Ovary (tissue), 9 donors: ENCODE measurements around the gene ACVR2B. TPM values are rescaled to one million over a fixed set of nuclear protein-coding genes. Genes with fewer than 3 reads are reported as not detected.

Experiments
- DNase-seq, 5 donors: peaks; one replicate each; pipeline ENCODE4 v3.0.0-alpha.2; 2019 to 2020
- H3K27ac ChIP-seq, 2 donors: fragments of 200-600 bp; one replicate each; pipeline versions ENCODE4 v1.5.1 to v1.8.0; 2019 to 2022
- H3K27me3 ChIP-seq: fragments of 200-600 bp; one replicate; pipeline ENCODE4 v1.8.0; 2022
- H3K36me3 ChIP-seq: fragments of 200-600 bp; sonication (generic); one replicate; pipeline ENCODE4 v1.5.1; 2019
- H3K4me1 ChIP-seq: one replicate; pipeline ENCODE4 v1.8.1; 2013; ENCODE audit warnings: mild to moderate bottlenecking, moderate library complexity; ENCODE audit not compliant: insufficient read depth
- H3K4me3 ChIP-seq: fragments of 200-600 bp; sonication (generic); one replicate; pipeline ENCODE4 v1.5.1; 2017
- H3K9me3 ChIP-seq, 2 donors: fragments of 200-600 bp in 1 of 2; sonication (generic) in 1 of 2; one replicate each; pipeline versions ENCODE4 v1.5.1 to v1.8.1; 2013 to 2019; ENCODE audit warnings: mild to moderate bottlenecking in 1 of 2, moderate library complexity in 1 of 2
- CTCF ChIP-seq, 3 donors: fragments of 450-650 bp in 2 of 3; fragments of 200-600 bp in 1 of 3; IDR thresholded peaks; one replicate each; pipeline versions ENCODE4 v1.5.1 to v1.8.0; 2016 to 2022; ENCODE audit warnings: antibody characterized with exemption in 3 of 3, mild to moderate bottlenecking in 1 of 3
- EP300 ChIP-seq: sonication (generic); formaldehyde crosslinking; IDR thresholded peaks from one replicate; pipeline ENCODE4 v1.6.1; 2017; ENCODE audit warnings: antibody characterized with exemption
- POLR2A ChIP-seq: fragments of 450-650 bp; IDR thresholded peaks from one replicate; pipeline ENCODE4 v1.6.1; 2017; ENCODE audit warnings: antibody characterized with exemption, mild to moderate bottlenecking, moderate library complexity
- WGBS, 3 donors: extraction: QIAGEN DNeasy Blood & Tissue Kit in 1 of 3; methylation state at CpG; one replicate each; pipeline versions ENCODE4 v1.1.5 to v1.1.7; 2013 to 2017; 5-methylcytosine and 5-hydroxymethylcytosine counted together
- intact Hi-C, 4 donors: fragments of 100-400 bp; cut with DNase I; formaldehyde crosslinking; loops; one replicate each; pipeline versions ENCODE4 v1.11.0 to v1.15.1; 2022 to 2023
- polyA plus RNA-seq, 2 donors: library from polyadenylated mRNA; stranded (reverse); fragments of 200-250 nt in 1 of 2; fragments of 350-450 nt in 1 of 2; fragmentation: Illumina TruSeq in 1 of 2; extraction: RNeasy Lipid Tissue Mini Kit (QIAGEN cat#74804) in 1 of 2; gene quantifications; one replicate each; pipeline ENCODE4 v1.2.3, GENCODE V29; 2013 to 2014
- total RNA-seq, 7 donors: library from RNA; depleted of rRNA in 2 of 7; stranded (reverse); fragments of >200 nt in 2 of 7; fragmentation: NEBNext Ultra II Directional in 3 of 7; extraction: Animal tissue kit (Norgen Biotek cat#: 25700) in 3 of 7; gene quantifications; one replicate each; pipeline versions ENCODE4 v1.1.0 to v1.2.4, GENCODE V29; 2016 to 2023
- donor health status: DM: no; HTN: no; CAD: no; lungs with moderate emphysema.
- donor health status: DM: no; HTN: no; CAD: no.
- donor health status: Bipolar disorder and iron deficiency.
- donor health status: DM: yes; HTN: yes; CAD: no.
- donor health status: DM: no; HTN: no; CAD: no.
- donor health status: DM: yes; HTN: yes; CAD: no.

Gene ACVR2B
- total and polyA plus RNA-seq, 9 donors: 3.3 to 16.0 (median 10.6) TPM

- Histone ChIP-seq H3K27me3 (no peaks in the 10 kb centered on the region), H3K27ac (peak overlapping the region; percentile 84 to 85), H3K9me3 (no peaks in the 10 kb centered on the region), H3K36me3 (no peaks in the 10 kb centered on the region), H3K4me3 (peak overlapping the region; percentile 68), H3K4me1 (peaks cover 32% of the 10 kb centered on the region)
- TF ChIP-seq EP300: no peak
- peak; percentile 43 to 71 (median 63) for DNase-seq
- WGBS, 3 donors: 1% methylated on average over 65 to 78 of the region's 78 CpGs
- intact Hi-C loops: no loop called here
Observed at GRCh38 chr3:38454178-38454883, 641 bp downstream of the ACVR2B start.

- DNase-seq: peak; percentile 83 to 89 (median 88)
- TF ChIP-seq EP300 (no peak), POLR2A (peak; percentile 32), CTCF (IDR thresholded peaks at IDR 0.05) (no peak)
- Histone ChIP-seq H3K27ac (peak overlapping the region; percentile 84 to 85), H3K27me3 (no peaks in the 10 kb centered on the region), H3K4me3 (peak overlapping the region; percentile 68), H3K4me1 (peaks cover 35% of the 10 kb centered on the region), H3K9me3 (no peaks in the 10 kb centered on the region), H3K36me3 (no peaks in the 10 kb centered on the region)
- WGBS, 3 donors: 0 to 1% (median 1%) methylated on average over 59 to 72 of the region's 72 CpGs
- intact Hi-C loops: no loop called here
Observed at GRCh38 chr3:38454884-38455638, 1.4 kb downstream of the ACVR2B start.

GRCh38 chr3:38455639-38456430, 2.1 kb downstream of the ACVR2B start:
- Histone ChIP-seq H3K9me3 (no peaks in the 10 kb centered on the region), H3K27ac (peak overlapping the region; percentile 84 to 85), H3K36me3 (no peaks in the 10 kb centered on the region), H3K4me3 (peak overlapping the region; percentile 68), H3K4me1 (peaks cover 37% of the 10 kb centered on the region), H3K27me3 (no peaks in the 10 kb centered on the region)
- 7 to 9% (median 8%) methylated on average over 13 to 15 of the region's 15 CpGs for WGBS, 3 donors
- DNase-seq: peak in 4 of 5 donors; percentile 56 to 69 (median 64)
- no peak for TF ChIP-seq EP300
- no peak for TF ChIP-seq CTCF (IDR thresholded peaks at IDR 0.05)
- no peak for TF ChIP-seq POLR2A
- intact Hi-C loops: no loop called here

- 77 to 82% (median 82%) methylated on average over 9 of the region's 9 CpGs for WGBS, 3 donors
- Histone ChIP-seq H3K27me3 (no peaks in the 10 kb centered on the region), H3K4me1 (peaks cover 40% of the 10 kb centered on the region), H3K4me3 (no peak overlapping the region), H3K9me3 (no peaks in the 10 kb centered on the region), H3K27ac (peak overlapping the region in 1 of 2 donors; percentile 13), H3K36me3 (no peaks in the 10 kb centered on the region)
- TF ChIP-seq CTCF (IDR thresholded peaks at IDR 0.05) (no peak), EP300 (no peak), POLR2A (no peak)
- no peak for DNase-seq
- intact Hi-C loops: no loop called here
Observed at GRCh38 chr3:38457111-38458003, 3.7 kb downstream of the ACVR2B start.
